ENCODE measurements around the gene ADGRG1.

GRCh38 chr16:57593990-57594389 is 34.4 kb upstream of the ADGRG1 start:
- TF ChIP-seq, protein P1, sequence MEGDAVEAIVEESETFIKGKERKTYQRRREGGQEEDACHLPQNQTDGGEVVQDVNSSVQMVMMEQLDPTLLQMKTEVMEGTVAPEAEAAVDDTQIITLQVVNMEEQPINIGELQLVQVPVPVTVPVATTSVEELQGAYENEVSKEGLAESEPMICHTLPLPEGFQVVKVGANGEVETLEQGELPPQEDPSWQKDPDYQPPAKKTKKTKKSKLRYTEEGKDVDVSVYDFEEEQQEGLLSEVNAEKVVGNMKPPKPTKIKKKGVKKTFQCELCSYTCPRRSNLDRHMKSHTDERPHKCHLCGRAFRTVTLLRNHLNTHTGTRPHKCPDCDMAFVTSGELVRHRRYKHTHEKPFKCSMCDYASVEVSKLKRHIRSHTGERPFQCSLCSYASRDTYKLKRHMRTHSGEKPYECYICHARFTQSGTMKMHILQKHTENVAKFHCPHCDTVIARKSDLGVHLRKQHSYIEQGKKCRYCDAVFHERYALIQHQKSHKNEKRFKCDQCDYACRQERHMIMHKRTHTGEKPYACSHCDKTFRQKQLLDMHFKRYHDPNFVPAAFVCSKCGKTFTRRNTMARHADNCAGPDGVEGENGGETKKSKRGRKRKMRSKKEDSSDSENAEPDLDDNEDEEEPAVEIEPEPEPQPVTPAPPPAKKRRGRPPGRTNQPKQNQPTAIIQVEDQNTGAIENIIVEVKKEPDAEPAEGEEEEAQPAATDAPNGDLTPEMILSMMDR (IDR thresholded peaks at IDR 0.05): no peak
- TF ChIP-seq ATF1 (CRISPR knock-in tag; IDR thresholded peaks at IDR 0.05) (no peak), NFE2L1 (CRISPR knock-in tag; IDR thresholded peaks at IDR 0.05) (no peak)
- TF ChIP-seq, protein P2, sequence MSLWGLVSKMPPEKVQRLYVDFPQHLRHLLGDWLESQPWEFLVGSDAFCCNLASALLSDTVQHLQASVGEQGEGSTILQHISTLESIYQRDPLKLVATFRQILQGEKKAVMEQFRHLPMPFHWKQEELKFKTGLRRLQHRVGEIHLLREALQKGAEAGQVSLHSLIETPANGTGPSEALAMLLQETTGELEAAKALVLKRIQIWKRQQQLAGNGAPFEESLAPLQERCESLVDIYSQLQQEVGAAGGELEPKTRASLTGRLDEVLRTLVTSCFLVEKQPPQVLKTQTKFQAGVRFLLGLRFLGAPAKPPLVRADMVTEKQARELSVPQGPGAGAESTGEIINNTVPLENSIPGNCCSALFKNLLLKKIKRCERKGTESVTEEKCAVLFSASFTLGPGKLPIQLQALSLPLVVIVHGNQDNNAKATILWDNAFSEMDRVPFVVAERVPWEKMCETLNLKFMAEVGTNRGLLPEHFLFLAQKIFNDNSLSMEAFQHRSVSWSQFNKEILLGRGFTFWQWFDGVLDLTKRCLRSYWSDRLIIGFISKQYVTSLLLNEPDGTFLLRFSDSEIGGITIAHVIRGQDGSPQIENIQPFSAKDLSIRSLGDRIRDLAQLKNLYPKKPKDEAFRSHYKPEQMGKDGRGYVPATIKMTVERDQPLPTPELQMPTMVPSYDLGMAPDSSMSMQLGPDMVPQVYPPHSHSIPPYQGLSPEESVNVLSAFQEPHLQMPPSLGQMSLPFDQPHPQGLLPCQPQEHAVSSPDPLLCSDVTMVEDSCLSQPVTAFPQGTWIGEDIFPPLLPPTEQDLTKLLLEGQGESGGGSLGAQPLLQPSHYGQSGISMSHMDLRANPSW (CRISPR knock-in tag; conservative IDR thresholded peaks at IDR 0.05; ENCODE audit: low read depth): no peak
